Transverse colon (tissue), 4 donors: ENCODE results near the gene PCBP3.

Source experiments
- CTCF ChIP-seq, 5 experiments: fragments of 200-600 bp in 3 of 5; fragments of 450-650 bp in 2 of 5; sonication (generic) in 3 of 5; IDR thresholded peaks; 1 replicate in 2 of 5; 2 replicates in 3 of 5; pipeline ENCODE4 v1.5.1; 2016 to 2017; ENCODE audit warnings: antibody characterized with exemption in 5 of 5, inconsistent platforms in 3 of 5, mild to moderate bottlenecking in 2 of 5, moderate library complexity in 1 of 5
- EP300 ChIP-seq: sonication (generic); formaldehyde crosslinking; IDR thresholded peaks from one replicate; pipeline ENCODE4 v1.6.1; 2017; ENCODE audit warnings: antibody characterized with exemption, low read depth
- POLR2A ChIP-seq: fragments of 450-650 bp; IDR thresholded peaks from one replicate; pipeline ENCODE4 v1.6.1; 2016; ENCODE audit warnings: antibody characterized with exemption, mild to moderate bottlenecking, moderate library complexity
- POLR2AphosphoS5 ChIP-seq, 3 donors: sonication (generic); formaldehyde crosslinking; IDR thresholded peaks; one replicate each; pipeline ENCODE4 v1.6.1; 2016; ENCODE audit warnings: antibody characterized with exemption in 3 of 3

GRCh38 chr21:45872902-45873301, 229.4 kb downstream of the PCBP3 start:
- TF ChIP-seq CTCF (IDR thresholded peaks at IDR 0.05) (no peak), EP300 (no peak), POLR2A (no peak), POLR2AphosphoS5 (IDR thresholded peaks at IDR 0.05) (no peak)
